Gastroesophageal sphincter (tissue), 4 donors: ENCODE results near the gene TEX29. TPM values are rescaled to one million over a fixed set of nuclear protein-coding genes. Genes with fewer than 3 reads are reported as not detected.

Experiments
- ATAC-seq: fragments of 150-250 bp; one replicate; pipeline ENCODE4 v1.9.1; 2016; ENCODE audit warnings: mild to moderate bottlenecking, moderate library complexity
- H3K27ac ChIP-seq, 4 donors: fragments of 200-600 bp; sonication (generic) in 3 of 4; 1 replicate in 3 of 4; 2 replicates in 1 of 4; pipeline ENCODE4 v1.5.1; 2016 to 2019
- H3K27me3 ChIP-seq: fragments of 200-600 bp; sonication (generic); one replicate; pipeline ENCODE4 v1.5.1; 2019
- H3K36me3 ChIP-seq, 2 donors: fragments of 200-600 bp; sonication (generic); one replicate each; pipeline ENCODE4 v1.5.1; 2019; ENCODE audit warnings: control low read depth in 1 of 2
- H3K4me1 ChIP-seq, 3 donors: fragments of 200-600 bp; sonication (generic); 1 replicate in 2 of 3; 2 replicates in 1 of 3; pipeline ENCODE4 v1.5.1; 2016 to 2019; ENCODE audit warnings: control low read depth in 2 of 3
- H3K4me3 ChIP-seq, 2 donors: fragments of 200-600 bp; sonication (generic); one replicate each; pipeline ENCODE4 v1.5.1; 2019; ENCODE audit warnings: mild to moderate bottlenecking in 1 of 2, moderate library complexity in 1 of 2
- H3K9me3 ChIP-seq, 3 donors: fragments of 200-600 bp; sonication (generic); one replicate each; pipeline ENCODE4 v1.5.1; 2017 to 2019; ENCODE audit warnings: control low read depth in 2 of 3
- CTCF ChIP-seq, 4 experiments: fragments of 200-600 bp in 2 of 4; fragments of 450-650 bp in 2 of 4; sonication (generic) in 1 of 4; IDR thresholded peaks; one replicate each; pipeline ENCODE4 v1.5.1; 2017 to 2019; ENCODE audit warnings: antibody characterized with exemption in 4 of 4, mild to moderate bottlenecking in 2 of 4, moderate library complexity in 2 of 4
- EP300 ChIP-seq: sonication (generic); formaldehyde crosslinking; IDR thresholded peaks from one replicate; pipeline ENCODE4 v1.6.1; 2017; ENCODE audit warnings: antibody characterized with exemption, mild to moderate bottlenecking
- POLR2A ChIP-seq, 2 donors: fragments of 450-650 bp; IDR thresholded peaks; one replicate each; pipeline ENCODE4 v1.6.1; 2017; ENCODE audit warnings: antibody characterized with exemption in 2 of 2, mild to moderate bottlenecking in 2 of 2, moderate library complexity in 1 of 2
- POLR2AphosphoS5 ChIP-seq: sonication (generic); formaldehyde crosslinking; IDR thresholded peaks from one replicate; pipeline ENCODE4 v1.6.1; 2017; ENCODE audit warnings: antibody characterized with exemption
- WGBS, 2 donors: methylation state at CpG; one replicate each; pipeline ENCODE4 v1.1.5; 2018; ENCODE audit warnings: low coverage in 1 of 2; 5-methylcytosine and 5-hydroxymethylcytosine counted together
- total RNA-seq, 4 donors: library from RNA; depleted of rRNA; stranded (reverse); fragments of >200 nt; gene quantifications; one replicate each; pipeline ENCODE4 v1.1.0, GENCODE V29; 2016

The TEX29 gene
- total RNA-seq, 4 donors from 2014 or later = 1.9 TPM; not detected in 3

DNA sequence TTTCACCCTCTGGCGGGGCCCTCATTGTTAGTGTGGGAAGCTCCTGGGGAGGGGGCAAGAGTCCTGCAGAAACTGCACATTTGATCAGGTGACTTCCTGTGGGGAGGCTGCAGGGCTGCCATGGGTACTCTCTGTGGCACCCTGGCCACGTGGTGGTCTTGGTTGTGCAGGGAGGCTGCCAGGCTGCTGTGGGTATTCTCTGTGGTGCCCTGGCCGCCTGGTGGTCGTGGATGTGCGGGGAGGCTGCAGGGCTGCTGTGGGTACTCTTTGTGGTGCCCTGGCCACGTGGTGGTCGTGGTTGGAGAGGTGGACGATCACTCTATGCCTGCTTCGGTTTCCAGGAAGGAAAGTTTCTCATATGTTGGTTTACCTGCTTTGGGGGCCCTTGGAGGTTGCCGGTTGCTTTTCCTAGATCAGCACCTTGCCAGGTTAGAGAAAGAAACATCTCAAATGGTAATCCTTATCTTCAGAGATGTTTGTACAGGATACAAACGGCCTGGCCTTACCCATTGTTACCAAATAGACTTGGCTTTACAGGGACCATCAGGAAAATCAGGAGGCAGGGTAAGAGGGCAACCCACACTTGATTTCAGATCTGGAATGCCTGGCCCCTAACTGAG is 22.9 kb downstream of the TEX29 start:
- H3K36me3 ChIP-seq = peaks cover 0 to 13% of the 10 kb centered on the region in 2 donors
- ATAC-seq = no peak
- no peak for TF ChIP-seq POLR2AphosphoS5
- TF ChIP-seq POLR2A (IDR thresholded peaks at IDR 0.05) = no peak
- no peak for TF ChIP-seq EP300
- TF ChIP-seq CTCF (IDR thresholded peaks at IDR 0.05) = no peak
- WGBS, 2 donors = 80 to 100% methylated on average over 1 to 2 of the region's 11 CpGs
- no peak overlapping the region for H3K4me3 ChIP-seq
- no peaks in the 10 kb centered on the region for H3K4me1 ChIP-seq
- no peak overlapping the region for H3K27ac ChIP-seq
- H3K9me3 ChIP-seq = no peaks in the 10 kb centered on the region
- H3K27me3 ChIP-seq = no peaks in the 10 kb centered on the region

DNA sequence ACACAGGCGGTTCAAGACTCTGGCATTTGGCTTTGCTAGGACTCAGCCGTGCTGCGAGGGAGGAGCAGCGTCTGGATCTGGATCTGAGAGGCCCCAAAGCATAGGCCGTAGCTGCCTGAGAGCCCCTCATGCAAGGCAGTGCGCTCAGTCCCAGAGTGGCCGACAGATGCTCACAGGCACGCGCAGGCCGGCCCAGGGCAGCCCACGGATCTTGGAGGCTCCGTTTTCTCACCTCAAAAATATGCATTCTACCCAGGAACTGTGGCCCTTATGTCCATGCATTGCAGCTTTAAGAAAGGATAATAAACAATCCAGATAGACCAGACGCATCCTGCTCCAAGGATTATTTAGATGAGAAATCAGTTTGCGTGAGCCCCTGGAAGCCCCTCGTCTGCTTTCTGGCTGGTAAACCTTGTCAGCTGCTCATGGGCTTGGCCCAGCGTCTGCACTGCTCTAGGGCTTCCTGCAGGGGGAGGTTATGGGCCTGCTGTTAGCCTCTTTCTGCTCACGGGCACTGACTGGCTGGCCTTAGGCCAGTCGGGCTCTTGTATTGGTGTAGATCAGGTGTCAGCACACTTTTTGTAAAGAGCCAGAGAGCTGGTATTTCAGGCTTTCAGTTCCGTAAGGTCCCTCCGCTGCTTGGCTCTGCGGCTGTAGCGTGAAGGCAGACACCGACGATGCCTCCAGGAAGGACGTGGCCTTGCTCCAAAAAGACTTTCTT is 24.2 kb downstream of the TEX29 start:
- H3K4me3 ChIP-seq = no peak overlapping the region
- TF ChIP-seq POLR2AphosphoS5 = no peak
- no peak for TF ChIP-seq POLR2A (IDR thresholded peaks at IDR 0.05)
- TF ChIP-seq CTCF (IDR thresholded peaks at IDR 0.05) = no peak
- TF ChIP-seq EP300 = no peak
- H3K9me3 ChIP-seq = no peaks in the 10 kb centered on the region
- ATAC-seq = no peak
- peaks cover 0 to 13% of the 10 kb centered on the region in 2 donors for H3K36me3 ChIP-seq
- H3K4me1 ChIP-seq = no peaks in the 10 kb centered on the region
- 80 to 100% methylated on average over 1 to 2 of the region's 25 CpGs for WGBS, 2 donors
- no peaks in the 10 kb centered on the region for H3K27me3 ChIP-seq
- no peak overlapping the region for H3K27ac ChIP-seq

GRCh38 chr13:111345682-111346081 is 25.2 kb downstream of the TEX29 start:
- Histone ChIP-seq H3K36me3 (peaks cover 0 to 13% of the 10 kb centered on the region in 2 donors), H3K27ac (no peak overlapping the region), H3K9me3 (no peaks in the 10 kb centered on the region), H3K4me3 (no peak overlapping the region), H3K4me1 (no peaks in the 10 kb centered on the region), H3K27me3 (no peaks in the 10 kb centered on the region)
- ATAC-seq = no peak
- WGBS, 2 donors = 94% methylated on average over 9 of the region's 11 CpGs; no CpG with 5 or more reads in 1 of the 2 donors
- TF ChIP-seq CTCF (IDR thresholded peaks at IDR 0.05) = no peak
- TF ChIP-seq POLR2A (IDR thresholded peaks at IDR 0.05) = no peak
- TF ChIP-seq POLR2AphosphoS5 = no peak
- TF ChIP-seq EP300 = no peak

DNA sequence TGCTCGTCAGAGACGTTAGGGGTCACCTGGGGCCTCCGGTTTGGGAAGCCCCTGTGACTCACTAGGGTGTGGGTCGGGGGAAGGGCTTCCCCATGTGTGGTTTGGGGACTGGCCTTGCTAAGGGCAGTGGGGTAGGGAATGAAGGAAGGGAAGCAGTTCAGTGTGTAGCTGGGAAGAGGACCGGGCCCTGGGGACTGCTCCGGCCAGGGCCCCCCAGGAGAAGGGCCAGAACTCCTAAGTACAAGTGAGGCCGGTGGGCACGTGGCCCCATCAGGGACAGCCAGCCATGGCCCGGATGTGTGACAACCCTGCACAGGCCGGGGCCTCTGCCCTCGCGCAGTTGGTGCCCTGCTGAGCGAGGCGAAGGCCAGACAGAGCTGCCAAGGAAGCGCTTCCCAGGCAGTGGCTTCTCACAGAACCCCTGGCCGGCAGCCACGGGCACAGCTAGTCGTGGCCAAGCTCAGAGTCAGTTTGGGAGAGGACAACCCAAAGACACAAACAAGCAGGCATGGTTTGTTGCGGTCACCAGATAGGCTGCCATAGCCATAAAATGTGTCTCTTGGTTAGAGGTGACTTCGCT is 25.7 kb downstream of the TEX29 start:
- TF ChIP-seq POLR2AphosphoS5 = no peak
- no peak for TF ChIP-seq CTCF (IDR thresholded peaks at IDR 0.05)
- TF ChIP-seq EP300 = no peak
- no peak for TF ChIP-seq POLR2A (IDR thresholded peaks at IDR 0.05)
- 68% methylated on average over 4 of the region's 20 CpGs; no CpG with 5 or more reads in 1 of the 2 donors for WGBS, 2 donors
- no peak overlapping the region for H3K4me3 ChIP-seq
- H3K27me3 ChIP-seq = no peaks in the 10 kb centered on the region
- ATAC-seq = no peak
- H3K4me1 ChIP-seq = no peaks in the 10 kb centered on the region
- no peak overlapping the region for H3K27ac ChIP-seq
- no peaks in the 10 kb centered on the region for H3K9me3 ChIP-seq
- peaks cover 0 to 13% of the 10 kb centered on the region in 2 donors for H3K36me3 ChIP-seq
